HG02840 (cell line): ENCODE data around the gene ASIC3.
A peak's percentile ranks its signal among the peaks of the same experiment; 100 is the strongest.

Source experiments
- ATAC-seq: cut with Tn5 transposase; IDR thresholded peaks from one replicate; pipeline ENCODE4 v1.9.1; 2021; ENCODE audit warnings: mild to moderate bottlenecking, moderate library complexity, moderate number of reproducible peaks; ENCODE audit not compliant: unreplicated experiment, low FRiP score

ASIC3 gene

DNA sequence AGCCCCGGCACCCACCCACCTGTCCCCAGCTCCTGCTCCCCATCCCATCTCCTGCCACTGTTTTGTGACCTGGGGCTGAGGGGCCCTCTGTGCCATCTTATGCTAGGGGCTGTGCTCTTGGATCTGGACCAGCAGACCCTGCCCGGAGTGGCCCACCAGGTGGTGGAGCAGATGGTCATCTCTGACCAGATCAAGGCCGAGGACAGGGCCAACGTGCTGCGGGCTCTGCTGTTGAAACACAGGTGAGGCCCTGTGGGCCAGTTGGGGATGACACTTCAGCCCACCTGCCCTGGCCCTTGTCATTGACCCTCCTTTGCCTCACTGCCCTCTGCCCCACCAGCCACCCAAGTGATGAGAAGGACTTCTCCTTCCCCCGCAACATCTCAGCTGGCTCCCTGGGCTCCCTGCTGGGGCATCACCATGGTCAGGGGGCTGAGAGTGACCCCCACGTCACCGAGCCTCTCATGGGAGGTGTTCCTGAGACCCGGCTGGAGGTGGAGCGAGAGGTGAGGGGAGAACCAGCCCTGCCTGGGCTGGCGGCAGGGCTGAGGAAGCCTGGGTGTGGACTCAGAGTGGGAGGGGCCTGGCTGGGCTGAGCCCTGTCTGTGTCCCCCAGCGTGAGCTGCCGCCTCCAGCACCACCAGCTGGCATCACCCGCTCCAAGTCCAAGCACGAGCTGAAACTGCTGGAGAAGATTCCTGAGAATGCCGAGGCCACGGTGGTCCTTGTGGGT, 21.7 kb downstream of the ASIC3 start:
- ATAC-seq = no peak

DNA sequence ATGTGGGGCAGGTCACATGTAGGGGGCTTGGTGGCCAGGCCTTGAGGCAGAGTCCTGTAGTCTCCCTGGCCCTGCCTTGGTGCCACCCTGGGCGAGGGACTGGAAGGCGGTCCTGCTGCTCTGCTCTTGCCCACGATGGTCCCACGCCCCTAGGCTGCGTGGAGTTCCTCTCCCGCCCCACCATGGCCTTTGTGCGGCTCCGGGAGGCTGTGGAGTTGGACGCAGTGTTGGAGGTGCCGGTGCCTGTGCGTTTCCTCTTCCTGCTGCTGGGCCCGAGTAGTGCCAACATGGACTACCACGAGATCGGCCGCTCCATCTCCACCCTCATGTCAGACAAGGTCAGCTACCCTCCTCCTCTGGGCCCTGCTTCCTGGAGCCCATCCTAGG, 22.2 kb downstream of the ASIC3 start:
- no peak for ATAC-seq

DNA sequence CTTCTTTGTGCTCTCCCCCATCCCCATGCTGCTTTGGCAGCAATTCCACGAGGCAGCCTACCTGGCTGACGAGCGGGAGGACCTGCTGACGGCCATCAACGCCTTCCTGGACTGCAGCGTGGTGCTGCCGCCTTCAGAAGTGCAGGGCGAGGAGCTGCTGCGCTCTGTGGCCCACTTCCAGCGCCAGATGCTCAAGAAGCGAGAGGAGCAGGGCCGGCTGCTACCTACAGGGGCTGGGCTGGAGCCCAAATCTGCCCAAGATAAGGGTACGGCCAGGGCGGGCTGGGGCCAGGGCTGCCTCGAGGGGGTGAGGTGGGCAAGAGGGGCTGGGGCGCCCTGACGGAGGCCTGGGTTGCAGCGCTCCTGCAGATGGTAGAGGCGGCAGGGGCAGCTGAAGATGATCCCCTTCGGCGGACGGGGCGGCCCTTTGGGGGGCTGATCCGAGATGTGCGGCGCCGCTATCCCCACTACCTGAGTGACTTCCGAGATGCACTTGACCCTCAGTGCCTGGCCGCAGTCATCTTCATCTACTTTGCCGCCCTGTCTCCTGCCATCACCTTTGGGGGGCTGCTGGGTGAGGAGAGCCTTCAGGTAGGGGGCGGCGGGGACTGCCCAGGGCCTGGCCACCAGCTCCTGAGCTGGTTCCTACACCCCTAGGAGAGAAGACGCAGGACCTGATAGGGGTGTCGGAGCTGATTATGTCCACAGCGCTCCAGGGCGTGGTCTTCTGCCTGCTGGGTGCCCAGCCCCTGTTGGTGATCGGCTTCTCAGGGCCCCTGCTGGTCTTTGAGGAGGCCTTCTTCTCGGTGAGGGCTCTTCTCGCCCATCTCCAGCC, 22.9 kb downstream of the ASIC3 start:
- ATAC-seq = no peak

DNA sequence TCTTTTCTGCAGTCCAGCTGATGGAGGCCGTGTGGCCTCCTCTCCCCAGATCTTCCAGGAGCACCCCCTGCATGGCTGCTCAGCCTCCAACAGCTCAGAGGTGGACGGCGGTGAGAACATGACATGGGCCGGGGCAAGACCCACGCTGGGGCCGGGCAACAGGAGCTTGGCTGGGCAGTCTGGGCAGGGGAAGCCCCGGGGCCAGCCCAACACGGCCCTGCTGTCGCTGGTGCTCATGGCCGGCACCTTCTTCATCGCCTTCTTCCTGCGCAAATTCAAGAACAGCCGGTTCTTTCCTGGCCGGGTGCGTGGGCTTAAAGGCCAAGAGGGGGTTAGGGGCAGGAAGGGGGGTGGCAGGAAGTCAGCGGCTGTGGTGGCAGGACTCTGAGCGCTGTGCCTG, 25.7 kb downstream of the ASIC3 start:
- no peak for ATAC-seq

DNA sequence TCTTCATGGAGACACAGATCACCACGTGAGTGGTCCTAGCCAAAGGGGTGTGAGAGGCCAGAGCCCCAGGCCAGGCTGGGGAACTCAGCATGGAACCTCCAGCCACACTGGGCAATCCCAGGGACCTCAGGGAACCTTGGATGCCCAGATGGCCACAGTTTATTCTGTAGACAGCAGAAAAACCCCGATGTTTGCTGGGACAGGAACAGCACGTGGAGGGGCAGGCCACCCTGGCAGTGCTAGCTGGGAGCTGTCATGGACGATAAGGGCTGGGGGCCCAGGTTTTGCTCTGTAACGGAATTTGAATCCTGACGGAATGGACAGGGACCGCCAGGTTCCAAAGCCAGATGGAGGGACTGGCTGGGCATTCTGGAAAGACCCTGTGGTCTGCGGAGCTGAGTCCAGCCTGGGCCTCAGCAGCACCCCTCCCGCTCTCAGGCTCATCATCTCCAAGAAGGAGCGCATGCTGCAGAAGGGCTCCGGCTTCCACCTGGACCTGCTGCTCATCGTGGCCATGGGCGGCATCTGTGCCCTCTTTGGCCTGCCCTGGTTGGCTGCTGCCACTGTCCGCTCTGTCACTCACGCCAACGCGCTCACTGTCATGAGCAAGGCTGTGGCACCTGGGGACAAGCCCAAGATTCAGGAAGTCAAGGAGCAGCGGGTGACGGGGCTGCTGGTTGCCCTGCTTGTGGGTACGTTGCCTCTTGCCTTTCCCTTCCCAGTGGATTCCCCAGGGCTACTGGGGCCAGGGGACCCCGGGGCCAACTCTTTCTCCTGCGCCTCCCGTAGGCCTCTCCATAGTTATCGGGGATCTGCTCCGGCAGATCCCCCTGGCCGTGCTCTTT, 26.7 kb downstream of the ASIC3 start:
- ATAC-seq = no peak

DNA sequence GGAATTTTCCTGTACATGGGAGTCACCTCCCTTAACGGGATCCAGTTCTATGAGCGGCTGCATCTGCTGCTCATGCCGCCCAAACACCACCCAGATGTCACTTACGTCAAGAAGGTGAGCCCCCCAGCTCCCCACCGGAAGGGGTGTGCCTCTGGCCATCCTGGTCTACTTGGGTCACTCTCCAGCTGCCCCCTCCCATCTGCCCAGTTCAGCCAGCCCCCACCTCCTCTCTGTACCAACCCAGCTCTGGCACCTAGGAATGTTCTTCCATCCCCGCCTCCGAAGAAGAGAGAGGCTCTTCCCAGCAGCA, 27.3 kb downstream of the ASIC3 start:
- no peak for ATAC-seq

DNA sequence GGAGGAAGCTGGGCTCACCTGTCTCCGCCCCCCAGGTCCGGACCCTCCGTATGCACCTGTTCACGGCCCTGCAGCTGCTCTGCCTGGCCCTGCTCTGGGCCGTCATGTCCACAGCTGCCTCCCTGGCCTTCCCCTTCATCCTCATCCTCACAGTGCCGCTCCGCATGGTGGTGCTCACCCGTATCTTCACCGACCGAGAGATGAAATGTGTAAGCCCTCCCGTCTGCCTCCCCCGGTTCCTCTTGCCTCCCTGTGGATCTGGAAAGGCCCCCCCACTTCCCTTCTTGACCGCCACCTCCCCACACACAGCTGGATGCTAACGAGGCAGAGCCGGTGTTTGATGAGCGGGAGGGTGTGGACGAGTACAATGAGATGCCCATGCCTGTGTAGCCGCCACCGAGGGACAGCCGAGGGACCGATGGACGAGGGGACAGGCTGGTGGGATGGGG, 27.7 kb downstream of the ASIC3 start:
- ATAC-seq = no peak

DNA sequence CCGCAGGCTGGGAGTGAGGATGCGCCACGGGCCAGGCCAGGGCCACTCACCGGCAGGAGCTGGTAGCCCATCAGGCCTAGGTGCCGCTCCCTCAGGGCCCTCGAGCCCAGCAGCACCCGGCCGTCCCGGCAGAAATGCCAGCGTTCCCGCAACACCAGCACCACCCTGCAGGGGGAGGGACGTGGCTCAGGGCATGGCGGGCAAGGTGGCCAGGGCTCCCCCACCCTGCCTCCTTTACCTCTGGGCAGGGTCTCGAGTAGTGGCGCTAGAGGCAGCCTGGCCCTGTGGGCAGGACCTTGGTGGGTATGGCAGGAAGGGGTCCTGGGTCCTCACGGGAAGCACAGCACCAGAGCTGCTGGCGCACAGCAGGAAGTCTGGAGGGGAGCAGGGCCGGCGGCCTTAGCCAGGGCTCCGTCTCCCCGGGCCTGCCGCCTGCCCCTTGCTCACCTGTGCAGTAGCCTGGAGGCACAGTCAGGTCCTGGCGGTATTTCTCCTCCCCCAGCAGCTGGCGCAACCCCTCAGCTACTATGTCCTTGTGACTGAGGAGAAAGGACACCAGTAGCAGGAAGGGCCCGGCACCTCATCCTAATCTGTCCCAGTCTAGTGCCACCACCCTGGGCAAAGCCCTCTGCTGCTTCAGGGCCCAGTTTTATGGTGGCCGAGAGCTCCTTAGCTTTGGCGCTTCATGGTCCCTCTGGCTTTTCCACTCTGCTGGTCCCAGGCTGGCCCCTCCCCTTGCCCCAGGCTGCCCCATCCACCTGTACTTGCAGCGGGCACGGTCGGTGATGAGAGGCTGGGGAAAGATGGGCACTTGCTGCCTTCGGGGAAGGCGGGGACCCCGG, 28.8 kb downstream of the ASIC3 start:
- no peak for ATAC-seq

DNA sequence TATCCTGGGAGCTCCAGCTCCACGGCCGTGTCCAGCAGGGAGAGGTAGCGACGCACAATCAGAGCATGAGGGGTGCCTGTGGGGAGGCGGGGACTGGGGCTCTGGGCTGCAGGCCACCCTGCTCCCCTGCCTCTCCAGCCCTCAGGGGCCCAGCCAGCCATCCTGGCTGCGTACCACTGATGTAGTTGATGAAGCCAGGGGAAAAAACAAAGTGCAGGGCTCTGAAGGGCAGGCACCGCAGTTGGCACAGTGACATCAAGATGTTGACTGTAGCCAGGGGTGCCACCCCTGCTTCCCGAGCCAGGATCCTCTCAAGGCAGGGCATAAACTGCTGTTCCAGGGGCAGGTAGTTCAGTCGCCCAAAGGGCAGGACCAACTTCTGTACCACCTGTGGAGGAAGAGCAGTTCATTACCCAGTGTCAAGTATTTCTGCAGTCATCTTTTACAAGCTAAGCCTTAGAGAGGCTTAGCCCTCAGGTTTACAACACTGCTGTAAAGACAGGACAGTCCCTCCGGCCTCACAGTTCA, 29.4 kb downstream of the ASIC3 start:
- no peak for ATAC-seq

DNA sequence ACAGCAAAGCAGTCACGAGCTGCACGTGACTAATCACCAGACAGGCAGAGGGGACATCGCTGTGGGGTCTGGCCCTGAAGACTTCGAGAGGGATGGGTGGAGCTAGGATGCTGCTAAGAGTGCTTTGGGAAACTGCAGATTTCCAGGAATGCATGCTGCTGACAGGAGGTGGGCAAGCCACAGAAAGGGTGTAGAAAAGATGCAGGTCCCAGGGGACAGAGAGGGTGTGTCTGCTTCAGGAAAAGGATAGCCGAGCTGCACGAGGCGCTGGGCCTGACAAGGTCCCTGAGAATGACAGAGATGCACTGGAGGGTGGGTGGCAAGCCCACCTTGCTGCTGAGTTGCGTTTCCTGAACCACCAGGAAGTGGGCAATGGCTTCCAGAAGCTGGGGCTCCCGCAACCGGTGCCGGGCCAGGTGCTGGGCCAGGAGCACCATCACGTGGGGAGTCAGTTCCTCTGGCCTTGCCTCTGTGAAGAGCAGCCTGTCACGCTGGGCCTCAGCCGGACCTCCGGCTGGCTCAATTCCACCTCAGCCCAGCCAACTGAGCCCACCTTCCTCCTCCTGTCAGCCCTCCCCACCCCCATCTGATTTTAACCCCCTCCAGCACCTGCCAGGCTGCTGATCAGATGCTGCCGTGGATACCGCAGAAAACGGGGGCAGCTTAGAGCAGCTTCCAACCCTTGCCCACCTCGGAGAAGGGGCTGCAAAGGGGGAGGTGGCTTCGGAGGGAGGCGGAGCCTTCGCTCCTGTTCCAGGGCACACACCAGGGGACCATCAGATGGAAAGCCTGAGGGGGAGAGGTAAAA, 30.1 kb downstream of the ASIC3 start:
- ATAC-seq = no peak

DNA sequence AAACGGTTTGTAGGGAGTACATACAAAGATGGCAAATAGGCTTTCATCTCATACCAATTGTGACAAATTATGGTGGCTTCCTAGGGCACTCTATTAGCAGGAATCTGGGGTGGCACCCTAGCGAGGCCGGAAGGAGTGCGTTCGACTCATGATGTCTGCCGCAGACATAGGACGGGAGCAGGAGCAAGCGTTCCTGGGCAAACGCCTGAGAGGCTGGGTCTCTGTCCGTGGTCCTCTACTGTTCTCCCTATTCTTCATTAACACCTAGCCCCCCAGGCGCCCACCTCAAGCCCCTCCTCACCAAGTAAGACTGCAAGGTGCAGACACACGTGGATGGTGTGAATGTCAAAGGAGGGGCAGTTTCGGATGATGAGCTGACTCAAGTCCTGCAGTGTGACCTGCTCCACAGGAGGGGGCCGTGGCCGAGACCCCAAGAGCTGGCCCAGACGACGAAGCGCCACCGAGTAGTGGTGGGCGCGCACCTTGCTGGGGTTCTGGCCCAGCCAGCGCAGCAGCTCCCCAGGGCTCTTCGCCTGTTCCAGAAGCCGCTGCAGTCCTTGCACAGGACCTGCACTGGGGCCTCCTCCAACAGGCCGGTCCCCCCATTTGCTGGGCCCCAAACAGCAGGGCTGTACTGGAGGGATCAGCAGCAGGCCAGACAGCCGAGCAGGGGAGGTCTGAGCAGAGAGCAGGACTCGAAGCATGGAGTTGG, 31.0 kb downstream of the ASIC3 start:
- ATAC-seq = no peak

DNA sequence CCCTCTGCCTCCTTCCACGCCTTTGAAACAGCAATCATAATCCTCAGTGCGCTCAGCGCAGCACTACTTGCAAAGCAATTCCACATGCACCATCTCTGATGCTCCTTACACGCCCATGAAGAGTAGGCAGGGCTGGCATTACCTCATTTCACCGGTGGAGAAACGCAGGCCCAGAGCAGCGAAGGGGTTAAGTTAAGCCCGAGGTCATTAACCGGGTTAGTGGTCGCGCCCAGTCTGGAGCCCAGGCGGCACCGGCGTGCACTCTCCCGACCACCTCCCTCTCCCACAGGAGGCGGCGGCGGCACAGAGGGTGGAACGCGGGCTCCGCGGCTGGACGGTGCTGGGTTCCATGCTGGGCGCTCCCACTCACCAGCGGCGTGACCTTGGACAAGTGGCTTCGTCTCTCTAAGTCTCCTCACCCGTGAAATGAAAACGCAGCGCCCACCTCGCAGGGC, 31.8 kb downstream of the ASIC3 start:
- ATAC-seq = peak; percentile 1

DNA sequence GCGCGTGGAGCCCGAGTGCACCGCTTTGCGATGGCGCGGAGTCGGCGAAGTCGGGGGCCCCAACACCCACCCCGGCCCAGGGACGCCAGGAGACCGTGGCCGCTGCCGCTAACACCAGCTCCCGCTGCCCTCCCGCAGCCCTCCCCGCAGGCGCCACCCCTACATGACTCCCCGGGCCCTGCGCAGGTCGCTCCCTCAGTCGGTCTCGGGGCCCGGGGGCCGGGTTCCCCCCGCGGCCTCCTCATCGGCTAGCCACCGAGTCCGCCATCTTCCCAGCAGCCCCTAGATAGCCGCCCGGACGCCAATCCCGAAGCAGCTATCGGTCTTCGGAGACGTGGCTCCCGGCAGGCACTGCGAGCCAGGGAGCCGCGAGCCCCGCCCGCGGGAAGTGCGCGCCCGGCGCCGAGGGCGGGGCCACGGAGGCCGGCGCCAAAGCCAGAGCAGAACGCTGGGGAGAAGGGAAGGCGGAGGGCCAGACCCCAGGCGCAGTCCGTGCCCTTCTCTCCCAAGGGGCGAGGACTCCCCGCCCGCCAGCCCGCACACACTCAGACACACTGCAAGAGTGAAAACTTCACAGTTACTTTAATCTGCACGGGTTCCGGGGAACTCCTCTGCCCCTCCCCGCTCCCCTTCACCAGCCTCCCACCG, 32.3 kb downstream of the ASIC3 start, which contains the start of gene FASTK:
Gene FASTK, minus strand, starts transcription at position 288 of the 648 bp plus-strand sequence. Its CDS starts 43 bp downstream, at position 245.
- ATAC-seq = peak; percentile 64

DNA sequence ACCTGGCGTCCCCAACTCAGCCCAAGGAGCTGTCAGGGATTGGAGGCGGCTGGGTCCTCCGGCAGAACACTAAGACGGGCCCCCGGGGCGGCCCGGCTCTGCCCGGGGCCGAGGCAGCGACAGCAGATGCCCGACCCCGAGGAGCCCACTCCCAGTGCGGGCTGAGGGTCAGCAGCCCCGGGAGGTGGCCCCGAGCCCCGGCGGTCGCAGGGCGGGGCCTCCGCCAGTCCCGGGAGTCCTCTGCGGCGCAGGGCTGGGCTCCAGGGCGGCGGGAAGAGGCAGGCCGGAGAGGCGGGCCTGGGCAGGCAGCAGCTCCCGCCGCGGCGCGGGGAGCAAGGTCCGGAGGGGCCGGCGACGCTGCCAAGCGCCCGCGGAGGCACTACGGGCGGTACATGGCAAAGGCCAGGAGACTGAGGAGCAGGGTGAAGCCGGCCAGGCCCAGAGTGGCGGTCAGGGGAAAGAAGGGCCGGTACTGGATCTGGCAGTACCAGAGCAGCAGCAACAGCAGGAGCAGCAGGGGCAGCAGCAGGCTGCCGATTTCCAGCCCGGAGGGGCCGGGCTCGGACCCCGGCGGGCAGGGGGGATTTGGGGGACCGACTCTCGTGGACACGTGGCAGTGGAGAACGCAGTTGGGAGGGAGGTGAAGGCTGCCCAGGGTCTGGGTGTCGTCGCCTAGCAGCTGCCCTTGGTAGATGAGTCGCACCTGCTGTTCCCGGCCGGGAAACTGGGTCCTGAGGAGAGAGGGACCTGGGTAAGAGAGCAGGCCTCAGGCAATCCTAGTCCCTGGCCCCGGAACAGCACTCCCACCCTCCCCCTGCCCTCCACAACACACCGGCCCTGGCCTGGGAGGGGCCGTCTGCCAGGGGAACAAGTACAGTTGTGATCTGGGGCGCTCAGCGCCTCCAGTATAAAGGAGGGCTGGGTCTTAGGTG, 33.1 kb downstream of the ASIC3 start:
- no peak for ATAC-seq

DNA sequence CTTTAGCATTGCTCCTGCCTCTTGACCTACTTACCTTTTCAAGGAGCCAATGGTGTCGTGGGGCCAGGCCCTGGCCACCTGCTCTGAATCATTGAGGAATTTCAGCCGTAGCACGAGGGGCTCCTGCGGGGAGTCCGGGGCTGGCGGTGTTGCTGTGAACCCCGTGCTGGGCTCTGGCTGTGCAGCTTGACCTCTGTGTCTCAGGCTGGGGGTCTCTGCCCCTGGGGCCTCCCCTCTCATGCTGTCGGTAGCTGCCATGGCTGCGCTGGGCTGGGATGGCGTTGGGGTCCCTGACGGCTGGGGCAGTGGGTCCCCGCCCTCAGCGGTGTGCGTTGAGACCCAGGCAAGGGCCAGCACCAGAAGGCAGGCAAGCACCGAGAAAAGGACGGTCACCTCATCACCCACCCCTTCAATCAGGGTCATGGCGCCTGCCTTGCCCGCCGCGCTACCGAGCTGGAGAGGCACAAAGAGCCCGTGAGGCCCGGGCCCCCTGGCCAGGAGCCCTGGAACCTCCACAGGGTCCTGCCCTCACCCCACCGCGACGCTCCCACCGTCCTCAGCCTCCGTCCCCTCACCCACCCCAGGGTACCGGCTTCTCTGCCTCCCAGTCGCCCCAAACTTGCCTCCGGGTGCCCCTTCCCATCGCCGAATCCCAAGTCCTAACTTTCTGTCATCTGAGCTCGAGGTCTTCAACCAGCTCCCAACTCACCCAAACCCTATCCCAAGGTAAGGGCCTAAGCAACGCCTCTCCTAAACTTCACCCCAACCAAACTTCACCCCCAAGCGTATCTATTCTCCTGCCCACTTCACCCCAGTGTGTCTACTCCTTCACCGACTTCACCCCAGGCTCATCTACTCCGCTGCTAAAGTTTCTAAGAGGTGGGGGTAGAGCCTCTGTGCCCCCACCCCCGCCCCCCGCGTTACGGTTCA, 34.1 kb downstream of the ASIC3 start:
- no peak for ATAC-seq
